Right lobe of liver (tissue), 4 donors: ENCODE measurements around the gene LYRM1.

Experiments used
- CTCF ChIP-seq, 4 donors: fragments of 200-600 bp in 3 of 4; fragments of 450-650 bp in 1 of 4; IDR thresholded peaks; one replicate each; pipeline versions ENCODE4 v1.5.1 to v1.8.0; 2016 to 2022; ENCODE audit warnings: antibody characterized with exemption in 4 of 4, mild to moderate bottlenecking in 2 of 4
- POLR2A ChIP-seq: fragments of 450-650 bp; IDR thresholded peaks from one replicate; pipeline ENCODE4 v1.6.1; 2017; ENCODE audit warnings: antibody characterized with exemption, mild to moderate bottlenecking
- donor health status: DM: no; HTN: no; CAD: no.
- donor health status: DM: no; HTN: no; CAD: no.
- donor health status: DM: no; HTN: yes; CAD: no.

GRCh38 chr16:20952139-20952920 is 51.8 kb downstream of the LYRM1 start:
- no peak for TF ChIP-seq CTCF (IDR thresholded peaks at IDR 0.05)
- no peak for TF ChIP-seq POLR2A
